Omental fat pad (tissue), 4 donors: ENCODE results near the gene KNG1. TPM values are rescaled to one million over a fixed set of nuclear protein-coding genes. Genes with fewer than 3 reads are reported as not detected.
"Not testable (repeated sequence)": the region's sequence is repeated elsewhere in the genome, so short reads cannot be mapped to it uniquely, and the experiment has no call there.

ENCODE experiments used
- ATAC-seq: fragments of 150-250 bp; one replicate; pipeline ENCODE4 v1.9.1; 2016; ENCODE audit warnings: mild to moderate bottlenecking, moderate library complexity; ENCODE audit not compliant: low FRiP score
- DNase-seq: peaks from one replicate; pipeline ENCODE4 v3.0.0-alpha.2; 2019; ENCODE audit warnings: low spot score
- CTCF ChIP-seq, 3 donors: fragments of 450-650 bp; IDR thresholded peaks; one replicate each; pipeline ENCODE4 v1.5.1; 2016 to 2017; ENCODE audit warnings: antibody characterized with exemption in 3 of 3, mild to moderate bottlenecking in 3 of 3, moderate library complexity in 2 of 3
- total RNA-seq, 4 donors: library from RNA; depleted of rRNA; stranded (reverse); fragments of >200 nt; gene quantifications; one replicate each; pipeline ENCODE4 v1.1.0, GENCODE V29; 2016

The KNG1 gene
- total RNA-seq, 4 donors from 2014 or later: 0.09 TPM; not detected in 3

GRCh38 chr3:186680869-186681268 lies 36.3 kb upstream of the KNG1 start:
- no peak for TF ChIP-seq CTCF (IDR thresholded peaks at IDR 0.05)
- ATAC-seq (no peak), DNase-seq (no peak)

- no peak for DNase-seq
- no peak for ATAC-seq
- no peak for TF ChIP-seq CTCF (IDR thresholded peaks at IDR 0.05)
Measured at GRCh38 chr3:186682812-186683211, 34.3 kb upstream of the KNG1 start.

GRCh38 chr3:186683979-186684378 lies 33.2 kb upstream of the KNG1 start:
- no peak for DNase-seq
- ATAC-seq: no peak
- TF ChIP-seq CTCF (IDR thresholded peaks at IDR 0.05): no peak

- not testable (repeated sequence) for DNase-seq, ATAC-seq
Measured at GRCh38 chr3:186686475-186686874, 30.7 kb upstream of the KNG1 start.

- TF ChIP-seq CTCF (IDR thresholded peaks at IDR 0.05): no peak
- DNase-seq (no peak), ATAC-seq (no peak)
Measured at GRCh38 chr3:186687120-186687651, 30.0 kb upstream of the KNG1 start.

- not testable (repeated sequence) for ATAC-seq, DNase-seq
Measured at GRCh38 chr3:186690304-186690703, 26.9 kb upstream of the KNG1 start.

GRCh38 chr3:186691676-186692075 lies 25.5 kb upstream of the KNG1 start:
- TF ChIP-seq CTCF (IDR thresholded peaks at IDR 0.05): no peak
- DNase-seq: no peak
- ATAC-seq: no peak

- ATAC-seq: no peak
- DNase-seq: no peak
- no peak for TF ChIP-seq CTCF (IDR thresholded peaks at IDR 0.05)
Measured at GRCh38 chr3:186693843-186694242, 23.3 kb upstream of the KNG1 start.
